Karpas-422 (cell line): ENCODE measurements around the gene ZSWIM3. TPM values are rescaled to one million over a fixed set of nuclear protein-coding genes. Genes with fewer than 3 reads are reported as not detected.

ENCODE experiments used
- DNase-seq: peaks from one replicate; pipeline ENCODE4 v3.0.0-alpha.2; 2015
- H2AFZ ChIP-seq: fragments of 200-600 bp; sonication (generic); 2 replicates; pipeline ENCODE4 v1.6.1; 2014; ENCODE audit warnings: antibody characterized with exemption, low read length, mixed read lengths
- H3K27ac ChIP-seq: fragments of 200-600 bp; sonication (generic); 2 replicates; pipeline ENCODE4 v1.5.1; 2014; ENCODE audit warnings: mild to moderate bottlenecking, low read length, moderate library complexity
- H3K27me3 ChIP-seq: fragments of 200-600 bp; sonication (generic); 2 replicates; pipeline ENCODE4 v1.6.1; 2014; ENCODE audit warnings: low read length, mixed read lengths
- H3K36me3 ChIP-seq: fragments of 200-600 bp; sonication (generic); 2 replicates; pipeline ENCODE4 v1.6.1; 2014; ENCODE audit warnings: low read length, mixed read lengths; ENCODE audit not compliant: insufficient read depth
- H3K4me1 ChIP-seq: fragments of 200-600 bp; sonication (generic); 2 replicates; pipeline ENCODE4 v1.6.1; 2014; ENCODE audit warnings: mild to moderate bottlenecking, low read length, mixed read lengths
- H3K4me2 ChIP-seq: fragments of 200-600 bp; sonication (generic); 2 replicates; pipeline ENCODE4 v1.6.1; 2014; ENCODE audit warnings: low read length, low read depth, mild to moderate bottlenecking; ENCODE audit not compliant: poor library complexity, severe bottlenecking
- H3K4me3 ChIP-seq: fragments of 200-600 bp; sonication (generic); 2 replicates; pipeline ENCODE4 v1.5.1; 2014; ENCODE audit warnings: mild to moderate bottlenecking, antibody characterized with exemption, low read length, mixed read lengths
- H3K79me2 ChIP-seq: fragments of 200-600 bp; sonication (generic); 2 replicates; pipeline ENCODE4 v1.6.1; 2014; ENCODE audit warnings: mild to moderate bottlenecking, low read length, mixed read lengths
- H3K9ac ChIP-seq: fragments of 200-600 bp; sonication (generic); 2 replicates; pipeline ENCODE4 v1.6.0; 2014; ENCODE audit warnings: low read length
- H3K9me2 ChIP-seq: fragments of 200-600 bp; sonication (generic), shearing (Covaris generic); replicated peaks from 2 replicates; pipeline ENCODE4 v1.6.0; 2014; ENCODE audit warnings: mild to moderate bottlenecking, low read length, moderate library complexity; ENCODE audit not compliant: insufficient read depth
- H3K9me3 ChIP-seq: fragments of 300-700, 200-600 bp; sonication (generic); 2 replicates; pipeline ENCODE4 v1.6.1; 2014; ENCODE audit warnings: low read length, mixed read lengths
- H4K20me1 ChIP-seq: fragments of 200-600 bp; sonication (generic); 2 replicates; pipeline ENCODE4 v1.6.1; 2014; ENCODE audit warnings: mild to moderate bottlenecking, antibody characterized with exemption, low read length, low read depth; ENCODE audit not compliant: insufficient read depth
- total RNA-seq: library from RNA; depleted of rRNA; stranded (reverse); fragments of >200 nt; shearing (Covaris generic); gene quantifications from 2 replicates; pipeline ENCODE4 v1.2.3, GENCODE V29; 2014; ENCODE audit warnings: low replicate concordance

ZSWIM3 gene
- total RNA-seq, 1 experiment from 2014 or later = 9.9 TPM

DNA sequence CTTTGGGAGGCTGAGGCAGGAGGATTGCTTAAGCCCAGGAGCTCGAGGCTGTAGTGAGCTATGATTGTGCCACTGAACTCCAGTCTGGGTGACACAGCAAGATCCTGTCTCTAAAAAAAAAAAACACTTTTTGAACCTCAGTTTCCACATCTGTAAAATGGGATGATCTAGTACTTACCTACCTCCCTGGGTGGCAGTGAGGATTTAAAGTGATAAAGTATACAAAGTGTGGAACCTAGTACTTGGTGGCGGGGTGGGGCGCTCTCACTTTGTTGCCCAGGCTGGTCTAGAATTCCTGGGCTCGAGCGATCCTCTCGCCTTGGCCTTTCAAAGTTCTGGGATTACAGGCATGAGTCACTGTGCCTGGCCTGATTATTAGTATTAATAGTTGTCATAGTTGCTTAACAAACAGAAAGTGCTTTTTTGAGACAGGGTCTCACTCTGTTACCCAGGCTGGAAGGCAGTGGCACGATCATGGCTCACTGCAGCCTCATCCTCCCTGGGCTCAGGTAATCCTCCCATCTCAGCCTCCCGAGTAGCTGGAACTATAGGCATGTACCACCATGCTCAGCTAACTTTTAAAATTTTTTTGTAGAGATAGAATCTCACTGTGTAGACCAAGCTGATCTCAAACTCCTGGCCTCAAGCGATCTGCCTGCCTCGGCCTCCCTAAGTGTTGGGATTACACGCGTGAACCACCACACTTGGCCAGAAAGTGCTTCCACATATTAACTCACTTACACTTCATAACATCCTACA, 61.5 kb downstream of the ZSWIM3 start:
- no peaks in the 10 kb centered on the region for H3K27me3 ChIP-seq
- H3K4me2 ChIP-seq = no peak overlapping the region
- no peaks in the 10 kb centered on the region for H3K9me3 ChIP-seq
- H3K9me2 ChIP-seq = no peaks in the 10 kb centered on the region
- H3K27ac ChIP-seq = no peak overlapping the region
- H2AFZ ChIP-seq = no peak overlapping the region
- no peaks in the 10 kb centered on the region for H4K20me1 ChIP-seq
- peaks cover 4% of the 10 kb centered on the region; the same call in 1 of the 2 replicates for H3K4me1 ChIP-seq
- no peak overlapping the region for H3K9ac ChIP-seq
- no peaks in the 10 kb centered on the region for H3K36me3 ChIP-seq
- no peak for DNase-seq
- no peaks in the 10 kb centered on the region for H3K79me2 ChIP-seq
- H3K4me3 ChIP-seq = no peak overlapping the region

DNA sequence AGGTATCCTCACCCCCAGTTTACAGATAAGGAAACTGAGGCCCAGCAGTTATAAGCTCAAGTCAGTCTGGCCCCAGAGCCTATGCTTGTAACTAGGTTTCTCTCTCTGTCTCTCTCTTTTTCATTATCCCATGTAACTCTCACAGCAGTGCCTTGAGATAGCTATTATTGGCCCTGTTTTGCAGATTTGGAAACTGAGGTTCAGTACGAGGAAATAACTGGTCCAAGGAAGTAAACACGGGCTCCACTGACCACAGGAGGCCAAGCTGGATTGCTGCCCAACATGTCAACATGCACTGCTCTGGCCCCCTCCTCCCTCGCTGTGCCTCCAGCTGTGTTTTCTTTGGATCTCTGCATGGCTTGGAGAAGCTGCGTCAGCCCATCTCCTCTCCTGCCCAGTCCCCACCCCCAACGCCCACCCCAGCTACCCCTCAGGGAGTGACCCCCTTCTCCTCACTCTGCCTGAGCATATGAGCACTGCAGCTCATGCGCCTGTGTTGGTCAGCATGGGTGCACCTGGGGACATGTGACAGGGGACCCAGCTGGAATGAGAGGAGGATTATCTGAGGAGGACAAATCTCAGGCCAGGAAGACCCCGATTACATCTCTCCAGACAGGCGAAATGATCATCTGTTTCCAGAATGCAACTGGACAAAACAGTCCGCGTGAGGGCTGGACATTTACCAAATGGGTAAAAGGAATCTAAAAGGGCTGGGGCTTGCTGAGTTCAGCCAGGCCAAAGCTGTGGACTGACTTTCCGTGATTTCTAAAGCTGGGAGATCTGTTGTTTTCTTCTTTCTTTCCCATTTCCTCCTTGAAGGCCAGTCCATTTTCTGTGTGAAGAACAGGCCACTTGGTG, 62.4 kb downstream of the ZSWIM3 start:
- no peaks in the 10 kb centered on the region for H3K4me1 ChIP-seq
- no peaks in the 10 kb centered on the region for H3K9me2 ChIP-seq
- H3K36me3 ChIP-seq = no peaks in the 10 kb centered on the region
- H3K4me3 ChIP-seq = no peak overlapping the region
- no peak overlapping the region for H3K9ac ChIP-seq
- no peaks in the 10 kb centered on the region for H3K27me3 ChIP-seq
- no peaks in the 10 kb centered on the region for H4K20me1 ChIP-seq
- no peak overlapping the region for H2AFZ ChIP-seq
- no peak overlapping the region for H3K4me2 ChIP-seq
- no peak for DNase-seq
- H3K9me3 ChIP-seq = no peaks in the 10 kb centered on the region
- no peak overlapping the region for H3K27ac ChIP-seq
- no peaks in the 10 kb centered on the region for H3K79me2 ChIP-seq

DNA sequence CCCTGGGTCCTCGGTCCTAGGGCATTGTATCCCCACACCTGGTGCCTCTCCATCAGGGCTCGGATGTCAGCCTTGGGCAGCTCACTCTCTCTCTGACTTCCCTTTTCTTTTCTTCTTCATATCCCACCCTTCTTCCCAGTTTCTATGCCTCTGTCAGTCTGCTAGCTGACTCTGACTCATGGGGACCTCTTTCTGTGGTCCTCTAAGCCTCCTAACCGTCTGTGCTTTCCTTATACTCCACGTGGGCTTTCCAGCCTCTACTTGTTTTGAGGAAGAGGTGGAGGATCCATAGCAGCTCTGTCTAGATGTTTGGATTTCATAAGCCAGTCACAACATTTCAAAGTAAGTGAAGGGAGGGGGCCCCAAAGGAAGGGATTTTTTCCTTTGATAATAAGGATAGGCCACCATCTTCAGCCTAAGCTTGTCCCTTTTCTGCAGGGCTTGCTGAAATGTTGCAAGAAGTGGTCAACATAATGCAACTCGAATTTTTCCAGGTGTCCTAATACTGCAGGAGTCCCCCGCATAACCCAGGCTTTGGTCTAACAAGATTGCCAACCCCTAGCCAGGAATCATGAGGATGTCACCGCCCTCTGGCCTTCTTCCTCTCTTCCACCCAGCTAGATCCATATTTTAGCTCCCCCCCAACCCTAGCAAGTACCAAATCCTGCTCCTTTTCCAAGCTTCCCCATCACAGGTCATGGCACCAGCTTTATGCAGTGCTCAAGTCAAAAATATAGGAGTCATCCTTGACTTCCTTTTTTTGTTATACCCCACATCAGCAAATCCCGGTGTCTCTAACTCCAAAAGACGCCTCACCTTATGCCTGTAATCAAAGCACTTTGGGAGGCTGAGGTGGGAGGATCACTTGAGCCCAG, 63.3 kb downstream of the ZSWIM3 start:
- H3K36me3 ChIP-seq = no peaks in the 10 kb centered on the region
- H3K9me3 ChIP-seq = no peaks in the 10 kb centered on the region
- no peak overlapping the region for H2AFZ ChIP-seq
- no peak overlapping the region for H3K9ac ChIP-seq
- H3K4me1 ChIP-seq = no peaks in the 10 kb centered on the region
- H4K20me1 ChIP-seq = no peaks in the 10 kb centered on the region
- no peaks in the 10 kb centered on the region for H3K79me2 ChIP-seq
- H3K9me2 ChIP-seq = no peaks in the 10 kb centered on the region
- no peak overlapping the region for H3K4me2 ChIP-seq
- DNase-seq = no peak
- H3K4me3 ChIP-seq = no peak overlapping the region
- H3K27ac ChIP-seq = no peak overlapping the region
- H3K27me3 ChIP-seq = no peaks in the 10 kb centered on the region

DNA sequence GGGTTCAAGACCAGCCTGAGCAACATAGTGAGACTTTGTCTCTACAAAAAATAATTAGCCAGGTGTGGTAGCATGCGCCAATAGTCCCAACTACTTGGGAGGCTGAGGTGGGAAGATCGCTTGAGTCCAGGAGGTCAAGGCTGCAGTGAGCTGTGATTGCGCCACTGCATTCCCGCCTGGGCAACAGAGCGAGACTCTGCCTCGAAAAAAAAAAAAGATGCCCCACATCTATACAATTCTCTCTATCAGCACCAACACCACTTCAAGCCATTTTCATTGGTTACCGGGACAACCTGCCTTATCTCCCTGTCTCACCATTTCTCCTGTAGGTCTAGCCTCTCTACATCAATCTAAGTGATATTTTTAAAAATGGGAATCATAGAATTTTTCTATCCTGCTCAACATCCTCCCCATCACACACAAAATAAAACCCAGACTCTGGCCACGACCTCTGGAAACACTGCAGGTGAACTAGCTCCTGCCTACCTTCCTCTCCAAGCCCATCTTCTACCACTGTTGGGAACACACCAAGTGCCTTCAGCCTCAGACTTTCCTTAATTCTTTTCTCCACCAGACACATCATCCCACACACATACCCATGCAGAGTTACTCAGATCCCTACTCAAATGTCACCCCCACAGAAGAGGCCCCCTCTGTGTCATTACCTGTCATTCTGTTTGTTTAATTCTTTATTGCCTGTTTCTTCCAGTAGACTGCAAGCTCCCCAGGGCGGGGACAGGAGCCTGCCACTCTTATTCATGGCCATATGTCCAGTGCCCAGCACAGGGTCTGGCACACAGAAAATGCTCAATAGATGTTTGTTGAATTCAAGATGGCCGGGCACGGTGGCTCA, 64.1 kb downstream of the ZSWIM3 start:
- Histone ChIP-seq H3K27me3 (no peaks in the 10 kb centered on the region), H4K20me1 (no peaks in the 10 kb centered on the region), H3K9me3 (no peaks in the 10 kb centered on the region), H3K4me3 (no peak overlapping the region), H3K9me2 (no peaks in the 10 kb centered on the region), H3K79me2 (no peaks in the 10 kb centered on the region), H3K9ac (no peak overlapping the region), H3K27ac (no peak overlapping the region), H3K36me3 (no peaks in the 10 kb centered on the region), H2AFZ (no peak overlapping the region), H3K4me1 (no peaks in the 10 kb centered on the region), H3K4me2 (no peak overlapping the region)
- DNase-seq = no peak

DNA sequence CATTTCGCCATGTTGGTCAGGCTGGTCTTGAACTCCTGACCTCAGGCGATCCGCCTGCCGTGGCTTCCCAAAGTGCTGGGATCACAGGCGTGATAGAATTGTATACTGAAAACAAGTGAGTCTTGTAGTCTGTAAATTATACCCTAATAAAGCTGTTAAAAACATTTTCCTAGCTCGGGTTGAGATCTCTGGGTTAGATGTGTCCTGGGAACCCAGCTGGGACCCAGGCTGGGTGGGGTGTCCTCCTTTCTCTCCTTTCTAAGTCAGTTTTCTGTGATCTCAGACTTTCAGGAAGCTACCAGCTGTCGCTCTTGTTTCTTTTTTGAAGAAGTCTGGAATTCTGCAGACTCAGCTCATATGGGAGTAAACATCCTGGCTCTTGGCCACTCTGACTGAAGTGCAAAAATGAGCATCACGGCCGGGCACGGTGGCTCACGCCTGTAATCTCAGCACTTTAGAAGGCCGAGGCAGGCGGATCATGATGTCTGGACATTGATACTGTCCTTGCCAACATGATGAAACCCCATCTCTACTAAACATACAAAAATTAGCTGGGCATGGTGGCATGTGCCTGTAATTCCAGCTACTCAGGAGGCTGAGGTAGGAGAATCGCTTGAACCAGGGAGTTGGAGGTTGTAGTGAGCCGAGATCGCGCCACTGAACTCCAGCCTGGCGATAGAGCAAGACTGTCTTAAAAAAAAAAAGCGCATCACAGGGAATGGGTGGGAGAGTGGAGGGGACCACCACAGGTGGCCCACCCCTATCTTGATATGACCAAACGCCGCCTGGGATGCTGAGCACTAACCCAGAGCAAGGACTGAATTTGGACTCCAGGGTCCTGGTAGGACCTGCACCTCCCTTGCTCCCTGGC, 67.2 kb downstream of the ZSWIM3 start:
- no peaks in the 10 kb centered on the region for H3K9me3 ChIP-seq
- no peak for DNase-seq
- no peaks in the 10 kb centered on the region for H3K79me2 ChIP-seq
- no peak overlapping the region for H3K4me2 ChIP-seq
- H3K36me3 ChIP-seq = no peaks in the 10 kb centered on the region
- no peak overlapping the region for H2AFZ ChIP-seq
- no peaks in the 10 kb centered on the region for H3K27me3 ChIP-seq
- H3K9ac ChIP-seq = no peak overlapping the region
- H3K9me2 ChIP-seq = no peaks in the 10 kb centered on the region
- no peak overlapping the region for H3K4me3 ChIP-seq
- H3K4me1 ChIP-seq = no peaks in the 10 kb centered on the region
- no peaks in the 10 kb centered on the region for H4K20me1 ChIP-seq
- no peak overlapping the region for H3K27ac ChIP-seq

DNA sequence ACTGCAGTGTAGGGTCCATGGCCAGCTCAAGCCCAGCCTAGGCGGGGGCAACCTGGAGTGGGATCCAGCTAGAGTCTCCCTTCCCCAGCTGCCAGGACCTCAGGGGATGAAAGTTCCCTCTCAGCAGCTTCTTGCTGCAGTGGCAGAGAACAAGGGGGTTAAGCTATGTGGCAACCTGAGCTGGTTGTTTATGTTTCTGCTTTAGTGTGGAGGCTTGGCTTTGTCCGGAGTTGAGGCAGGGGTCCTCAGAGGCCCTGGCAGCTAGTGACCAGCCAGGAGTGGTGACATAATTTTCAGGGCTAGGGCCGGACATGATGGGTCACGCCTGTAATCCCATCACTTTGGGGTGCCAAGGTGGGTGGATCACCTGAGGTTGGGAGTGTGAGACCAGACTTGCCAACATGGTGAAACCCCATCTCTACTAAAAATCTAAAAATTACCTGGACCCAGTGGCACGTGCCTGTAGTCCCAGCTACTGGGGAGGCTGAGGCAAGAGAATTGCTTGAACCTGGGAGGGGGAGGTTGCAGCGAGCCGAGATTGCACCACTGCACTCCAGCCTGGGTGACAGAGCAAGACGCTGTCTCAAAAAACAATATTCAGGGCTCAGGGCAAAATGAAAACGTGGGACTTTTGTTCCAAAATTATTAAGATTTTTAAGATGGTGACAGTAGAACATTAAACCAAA, 68.5 kb downstream of the ZSWIM3 start:
- Histone ChIP-seq H2AFZ (no peak overlapping the region), H3K4me3 (no peak overlapping the region), H3K9me3 (no peaks in the 10 kb centered on the region), H3K36me3 (no peaks in the 10 kb centered on the region), H3K27me3 (no peaks in the 10 kb centered on the region), H3K4me2 (no peak overlapping the region), H3K9ac (no peak overlapping the region), H3K9me2 (no peaks in the 10 kb centered on the region), H3K79me2 (no peaks in the 10 kb centered on the region), H3K27ac (no peak overlapping the region), H4K20me1 (no peaks in the 10 kb centered on the region), H3K4me1 (no peaks in the 10 kb centered on the region)
- no peak for DNase-seq

DNA sequence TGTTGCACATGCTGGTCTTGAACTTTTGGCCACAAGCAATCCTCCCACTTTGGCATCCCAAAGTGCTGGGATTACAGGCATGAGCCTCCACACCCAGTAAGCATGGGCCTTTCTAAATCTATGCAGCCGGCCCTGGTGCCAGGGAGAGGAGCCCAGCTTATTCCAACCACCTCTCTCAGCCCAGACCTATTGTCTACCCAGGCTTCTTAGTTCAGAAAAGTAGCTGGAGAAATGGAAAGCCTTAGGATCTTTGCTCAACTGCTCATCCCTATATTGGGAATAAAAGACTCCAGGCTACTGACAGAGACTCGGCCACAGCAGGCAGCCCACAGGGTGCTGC, 69.3 kb downstream of the ZSWIM3 start:
- Histone ChIP-seq H3K36me3 (no peaks in the 10 kb centered on the region), H3K27me3 (no peaks in the 10 kb centered on the region), H3K79me2 (no peaks in the 10 kb centered on the region), H3K4me3 (no peak overlapping the region), H4K20me1 (no peaks in the 10 kb centered on the region), H3K4me1 (no peaks in the 10 kb centered on the region), H3K9ac (no peak overlapping the region), H2AFZ (no peak overlapping the region), H3K9me3 (no peaks in the 10 kb centered on the region), H3K4me2 (no peak overlapping the region), H3K9me2 (no peaks in the 10 kb centered on the region), H3K27ac (no peak overlapping the region)
- DNase-seq = no peak
